T-cell (primary cell): ENCODE data around the gene NDUFV3. TPM values are rescaled to one million over a fixed set of nuclear protein-coding genes. Genes with fewer than 3 reads are reported as not detected.

Source experiments
- ATAC-seq, 4 experiments: fragments of 200-7000 bp in 3 of 4; fragments of 150-1000 bp in 1 of 4; cut with Tn5 transposase; replicated peaks in 1 of 4; 1 replicate in 3 of 4; 2 replicates in 1 of 4; pipeline ENCODE4 v1.10.0; 2021; ENCODE audit warnings: moderate library complexity in 3 of 4, mild to moderate bottlenecking in 2 of 4, moderate number of reproducible peaks in 1 of 4
- CTCF ChIA-PET, 2 donors: fragments of 300-600 bp; sonication (Branson Sonifier 250); formaldehyde crosslinking; loops; one replicate each; lab custom pipeline; 2022; ENCODE audit warnings: antibody characterized with exemption in 2 of 2; lab: Charles Lee
- POLR2A ChIA-PET, 2 donors: fragments of 300-600 bp; sonication (Branson Sonifier 250); formaldehyde crosslinking; loops; one replicate each; lab custom pipeline; 2022; ENCODE audit warnings: antibody characterized with exemption in 2 of 2; lab: Charles Lee
- DNase-seq, 35 experiments: peaks; one replicate each; pipeline versions ENCODE4 v3.0.0 to v3.0.0-alpha.2; 2013 to 2023
- H3K27ac ChIP-seq: one replicate; pipeline ENCODE4 v1.5.1; 2013; ENCODE audit warnings: low read length
- H3K27me3 ChIP-seq, 2 experiments: replicated peaks in 1 of 2; 1 replicate in 1 of 2; 2 replicates in 1 of 2; pipeline versions ENCODE4 v1.6.1 to v1.7.0; 2013; ENCODE audit warnings: low read length in 1 of 2, mixed read lengths in 1 of 2; ENCODE audit not compliant: control insufficient read depth in 2 of 2, insufficient read depth in 2 of 2; ENCODE audit errors: extremely low read depth in 1 of 2
- H3K36me3 ChIP-seq, 2 donors: 1 replicate in 1 of 2; 2 replicates in 1 of 2; pipeline versions ENCODE4 v1.6.1 to v1.7.0; 2013; ENCODE audit warnings: low read length in 1 of 2; ENCODE audit not compliant: control insufficient read depth in 2 of 2, insufficient read depth in 1 of 2; ENCODE audit errors: extremely low read depth in 1 of 2
- H3K4me1 ChIP-seq, 2 experiments: 1 replicate in 1 of 2; 2 replicates in 1 of 2; pipeline versions ENCODE4 v1.6.1 to v1.7.0; 2013; ENCODE audit warnings: low read length in 2 of 2, mixed read lengths in 1 of 2; ENCODE audit not compliant: insufficient read depth in 2 of 2, control insufficient read depth in 1 of 2; ENCODE audit errors: extremely low read depth in 1 of 2
- H3K4me3 ChIP-seq, 2 donors: 1 replicate in 1 of 2; 2 replicates in 1 of 2; pipeline versions ENCODE4 v1.5.1 to v1.7.0; 2013; ENCODE audit warnings: mild to moderate bottlenecking in 2 of 2, low read length in 1 of 2, moderate library complexity in 1 of 2; ENCODE audit not compliant: control insufficient read depth in 1 of 2; ENCODE audit errors: extremely low read depth in 1 of 2
- H3K9me3 ChIP-seq: 2 replicates; pipeline ENCODE4 v1.7.0; 2013
- H3K27ac Mint-ChIP-seq, 2 donors: one replicate each; pipeline ENCODE4 v1.8.0; 2020 to 2021; ENCODE audit warnings: mild to moderate bottlenecking in 2 of 2, mixed read lengths in 2 of 2
- H3K27me3 Mint-ChIP-seq, 2 donors: one replicate each; pipeline ENCODE4 v1.8.0; 2021 to 2022; ENCODE audit warnings: mixed read lengths in 2 of 2
- H3K36me3 Mint-ChIP-seq: one replicate; pipeline ENCODE4 v1.8.0; 2021; ENCODE audit warnings: mixed read lengths
- H3K4me1 Mint-ChIP-seq, 3 donors: one replicate each; pipeline ENCODE4 v1.8.0; 2020 to 2022; ENCODE audit warnings: mixed read lengths in 3 of 3, mild to moderate bottlenecking in 1 of 3
- H3K4me3 Mint-ChIP-seq, 3 donors: one replicate each; pipeline ENCODE4 v1.8.0; 2020 to 2022; ENCODE audit warnings: mild to moderate bottlenecking in 3 of 3, mixed read lengths in 3 of 3, moderate library complexity in 3 of 3
- H3K9me3 Mint-ChIP-seq, 3 donors: one replicate each; pipeline ENCODE4 v1.8.0; 2020 to 2022; ENCODE audit warnings: mixed read lengths in 3 of 3
- WGBS: methylation state at CpG from one replicate; pipeline ENCODE4 v1.1.5; 2013; ENCODE audit warnings: missing lambda C conversion rate; ENCODE audit not compliant: insufficient coverage; 5-methylcytosine and 5-hydroxymethylcytosine counted together
- total RNA-seq, 35 experiments: library from RNA in 6 of 35; stranded (reverse) in 6 of 35; fragments of 120-200 nt in 1 of 35; gene quantifications; one replicate each; pipeline versions ENCODE4 v1.2.1 to v1.2.4 and lab custom pipeline; 2013 to 2026

NDUFV3 gene
- total RNA-seq, 5 donors from 2014 or later (not counting 1 experiment from before 2014, with no cell fraction given), result 21.3 to 32.0 (median 28.5) TPM

GRCh38 chr21:42851812-42852665 is 41.1 kb upstream of the NDUFV3 start:
- no peak overlapping the region for H3K4me3 Mint-ChIP-seq
- H3K27ac Mint-ChIP-seq, result no peak overlapping the region
- peaks cover 34 to 83% of the 10 kb centered on the region in 2 donors for H3K36me3 ChIP-seq
- ChIA-PET POLR2A (no interaction called here), CTCF (no interaction called here)
- no peaks in the 10 kb centered on the region for H3K9me3 Mint-ChIP-seq
- H3K36me3 Mint-ChIP-seq, result peaks cover 39% of the 10 kb centered on the region
- H3K4me3 ChIP-seq, result no peak overlapping the region
- H3K9me3 ChIP-seq, result no peaks in the 10 kb centered on the region
- 92% methylated on average over 16 of the region's 19 CpGs for WGBS
- no peak overlapping the region for H3K27ac ChIP-seq
- DNase-seq, result no peak
- H3K4me1 Mint-ChIP-seq, result peaks cover 0 to 3% (median 0%) of the 10 kb centered on the region in 3 donors
- no peaks in the 10 kb centered on the region for H3K27me3 ChIP-seq
- H3K4me1 ChIP-seq, result peaks cover 0 to 4% of the 10 kb centered on the region in 2 experiments
- H3K27me3 Mint-ChIP-seq, result no peaks in the 10 kb centered on the region
- ATAC-seq, result no peak

GRCh38 chr21:42852925-42853570 is 40.1 kb upstream of the NDUFV3 start:
- Mint-ChIP-seq H3K36me3 (peaks cover 45% of the 10 kb centered on the region), H3K27me3 (no peaks in the 10 kb centered on the region)
- CTCF ChIA-PET, result no interaction called here

GRCh38 chr21:42853621-42854020 is 39.5 kb upstream of the NDUFV3 start:
- ATAC-seq (no peak), DNase-seq (no peak)
- no peaks in the 10 kb centered on the region for H3K9me3 Mint-ChIP-seq
- H3K4me1 Mint-ChIP-seq, result peaks cover 0 to 3% (median 0%) of the 10 kb centered on the region in 3 donors
- ChIA-PET POLR2A (no interaction called here), CTCF (interaction anchor here in 1 of 2 donors (0.5 kb wide), 1 partner anchor 460 kb away, joined by 3 read pairs; no protein-coding TSS in a partner anchor)
- Histone ChIP-seq H3K36me3 (peaks cover 34 to 92% of the 10 kb centered on the region in 2 donors), H3K27me3 (no peaks in the 10 kb centered on the region), H3K27ac (no peak overlapping the region), H3K4me1 (peaks cover 0 to 4% of the 10 kb centered on the region in 2 experiments), H3K9me3 (no peaks in the 10 kb centered on the region), H3K4me3 (no peak overlapping the region)
- WGBS, result 97% methylated on average over 20 of the region's 20 CpGs
- no peak overlapping the region for H3K4me3 Mint-ChIP-seq
- peaks cover 43% of the 10 kb centered on the region for H3K36me3 Mint-ChIP-seq
- H3K27ac Mint-ChIP-seq, result no peak overlapping the region
- H3K27me3 Mint-ChIP-seq, result no peaks in the 10 kb centered on the region

More at GRCh38 chr21:42852925-42853570, 40.1 kb upstream of the NDUFV3 start:
- no peaks in the 10 kb centered on the region for H3K9me3 Mint-ChIP-seq
- Histone ChIP-seq H3K4me3 (no peak overlapping the region), H3K9me3 (no peaks in the 10 kb centered on the region), H3K36me3 (peaks cover 36 to 86% of the 10 kb centered on the region in 2 donors), H3K4me1 (peaks cover 0 to 4% of the 10 kb centered on the region in 2 experiments), H3K27ac (no peak overlapping the region), H3K27me3 (no peaks in the 10 kb centered on the region)
- ATAC-seq, result no peak
- POLR2A ChIA-PET, result no interaction called here
- no peak overlapping the region for H3K4me3 Mint-ChIP-seq
- H3K27ac Mint-ChIP-seq, result no peak overlapping the region
- WGBS, result 99% methylated on average over 15 of the region's 20 CpGs
- no peak for DNase-seq
- H3K4me1 Mint-ChIP-seq, result peaks cover 0 to 3% (median 0%) of the 10 kb centered on the region in 3 donors

- Mint-ChIP-seq H3K4me3 (no peak overlapping the region), H3K4me1 (no peaks in the 10 kb centered on the region), H3K36me3 (peaks cover 37% of the 10 kb centered on the region), H3K27me3 (no peaks in the 10 kb centered on the region), H3K27ac (peak overlapping the region in 1 of 2 donors; percentile 23), H3K9me3 (no peaks in the 10 kb centered on the region)
- Histone ChIP-seq H3K27ac (no peak overlapping the region), H3K9me3 (no peaks in the 10 kb centered on the region), H3K36me3 (peaks cover 31 to 94% of the 10 kb centered on the region in 2 donors), H3K4me3 (no peak overlapping the region), H3K4me1 (peaks cover 0 to 4% of the 10 kb centered on the region in 2 experiments), H3K27me3 (no peaks in the 10 kb centered on the region)
- 85% methylated on average over 17 of the region's 28 CpGs for WGBS
- ChIA-PET POLR2A (no interaction called here), CTCF (interaction anchor here in 1 of 2 donors (0.5 to 0.7 kb wide), 2 partner anchors 461 to 1461 kb away, joined by 3 read pairs; no protein-coding TSS in a partner anchor)
- DNase-seq (no peak), ATAC-seq (no peak)
Measured at GRCh38 chr21:42854246-42855010, 38.7 kb upstream of the NDUFV3 start.

- ATAC-seq (no peak), DNase-seq (no peak)
- Histone ChIP-seq H3K9me3 (no peaks in the 10 kb centered on the region), H3K4me3 (no peak overlapping the region), H3K36me3 (peaks cover 32 to 94% of the 10 kb centered on the region in 2 donors), H3K4me1 (peaks cover 0 to 4% of the 10 kb centered on the region in 2 experiments), H3K27ac (no peak overlapping the region), H3K27me3 (no peaks in the 10 kb centered on the region)
- POLR2A ChIA-PET, result no interaction called here
- H3K27me3 Mint-ChIP-seq, result no peaks in the 10 kb centered on the region
- no peak overlapping the region for H3K4me3 Mint-ChIP-seq
- WGBS, result 97% methylated on average over 19 of the region's 19 CpGs
- H3K27ac Mint-ChIP-seq, result no peak overlapping the region
- peaks cover 34% of the 10 kb centered on the region for H3K36me3 Mint-ChIP-seq
- CTCF ChIA-PET, result interaction anchor here in 1 of 2 donors (0.7 kb wide), 1 partner anchor 1460 kb away, joined by 3 read pairs; no protein-coding TSS in a partner anchor
- no peaks in the 10 kb centered on the region for H3K4me1 Mint-ChIP-seq
- no peaks in the 10 kb centered on the region for H3K9me3 Mint-ChIP-seq
Measured at GRCh38 chr21:42855171-42855936, 37.8 kb upstream of the NDUFV3 start.
